HFFc6 (cell line): ENCODE data around the gene UBAC2. TPM values are rescaled to one million over a fixed set of nuclear protein-coding genes. Genes with fewer than 3 reads are reported as not detected.

Experiments
- DNase-seq: peaks from one replicate; pipeline ENCODE4 v3.0.0-alpha.2; 2018
- H3K27ac Mint-ChIP-seq: 2 replicates; pipeline ENCODE4 v1.8.0; 2020; ENCODE audit warnings: mild to moderate bottlenecking, mixed read lengths
- H3K27me3 Mint-ChIP-seq: 2 replicates; pipeline ENCODE4 v1.8.0; 2021; ENCODE audit warnings: mild to moderate bottlenecking, moderate library complexity, mixed read lengths; ENCODE audit not compliant: insufficient read depth
- H3K36me3 Mint-ChIP-seq: 2 replicates; pipeline ENCODE4 v1.8.0; 2021; ENCODE audit warnings: low read depth, mixed read lengths
- H3K4me1 Mint-ChIP-seq: 2 replicates; pipeline ENCODE4 v1.8.0; 2020; ENCODE audit warnings: low read depth, mixed read lengths
- H3K4me3 Mint-ChIP-seq: 2 replicates; pipeline ENCODE4 v1.8.0; 2020; ENCODE audit warnings: mild to moderate bottlenecking, moderate library complexity, mixed read lengths
- H3K9me3 Mint-ChIP-seq: 2 replicates; pipeline ENCODE4 v1.8.0; 2020; ENCODE audit warnings: mild to moderate bottlenecking, mixed read lengths
- CTCF ChIP-seq: fragments of 200-600 bp; sonication (generic); IDR thresholded peaks from 2 replicates; pipeline ENCODE4 v1.5.0; 2021; ENCODE audit warnings: antibody characterized with exemption, mild to moderate bottlenecking
- total RNA-seq, 6 experiments: library from RNA; stranded (reverse); fragmentation: NEBNext Ultra II Directional; extraction: Animal tissue kit (Norgen Biotek cat#: 25700); gene quantifications; 2 replicates in 1 of 6; 3 replicates in 5 of 6; pipeline ENCODE4 v1.2.3, GENCODE V29; 2021

UBAC2 gene
- total RNA-seq, 6 experiments from 2014 or later, result 38.8 to 53.5 (median 46.4) TPM

- no peaks in the 10 kb centered on the region for H3K36me3 Mint-ChIP-seq
These were observed 95.0 kb downstream of the UBAC2 start for GRCh38 chr13:99295488-99296252.

GRCh38 chr13:99296398-99296797 lies 95.7 kb downstream of the UBAC2 start:
- TF ChIP-seq CTCF, result no peak
- H3K27me3 Mint-ChIP-seq, result no peaks in the 10 kb centered on the region

More at GRCh38 chr13:99295488-99296252, 95.0 kb downstream of the UBAC2 start:
- Mint-ChIP-seq H3K9me3 (no peaks in the 10 kb centered on the region), H3K27me3 (no peaks in the 10 kb centered on the region), H3K4me1 (peaks cover 25% of the 10 kb centered on the region), H3K27ac (no peak overlapping the region), H3K4me3 (no peak overlapping the region)
- DNase-seq, result no peak
- TF ChIP-seq CTCF, result no peak

GRCh38 chr13:99297331-99297730 lies 96.7 kb downstream of the UBAC2 start:
- H3K27ac Mint-ChIP-seq, result no peak overlapping the region
- DNase-seq, result no peak
- peaks cover 25% of the 10 kb centered on the region for H3K4me1 Mint-ChIP-seq

More at GRCh38 chr13:99296398-99296797, 95.7 kb downstream of the UBAC2 start:
- Mint-ChIP-seq H3K9me3 (no peaks in the 10 kb centered on the region), H3K36me3 (no peaks in the 10 kb centered on the region), H3K4me1 (peaks cover 25% of the 10 kb centered on the region), H3K27ac (no peak overlapping the region; the same call in 1 of the 2 replicates), H3K4me3 (no peak overlapping the region)
- no peak for DNase-seq

GRCh38 chr13:99298056-99298455 lies 97.4 kb downstream of the UBAC2 start:
- H3K27ac Mint-ChIP-seq, result no peak overlapping the region
- no peak for DNase-seq
- H3K27me3 Mint-ChIP-seq, result no peaks in the 10 kb centered on the region
- peaks cover 25% of the 10 kb centered on the region for H3K4me1 Mint-ChIP-seq
- H3K9me3 Mint-ChIP-seq, result no peaks in the 10 kb centered on the region
- TF ChIP-seq CTCF, result no peak
- H3K36me3 Mint-ChIP-seq, result no peaks in the 10 kb centered on the region
- H3K4me3 Mint-ChIP-seq, result no peak overlapping the region

More at GRCh38 chr13:99297331-99297730, 96.7 kb downstream of the UBAC2 start:
- TF ChIP-seq CTCF, result no peak
- Mint-ChIP-seq H3K4me3 (no peak overlapping the region), H3K9me3 (no peaks in the 10 kb centered on the region), H3K36me3 (no peaks in the 10 kb centered on the region), H3K27me3 (no peaks in the 10 kb centered on the region)

GRCh38 chr13:99299256-99299919 lies 98.7 kb downstream of the UBAC2 start:
- Mint-ChIP-seq H3K9me3 (no peaks in the 10 kb centered on the region), H3K27ac (no peak overlapping the region), H3K27me3 (no peaks in the 10 kb centered on the region; the same call in 1 of the 2 replicates), H3K4me3 (no peak overlapping the region), H3K4me1 (peaks cover 25% of the 10 kb centered on the region), H3K36me3 (no peaks in the 10 kb centered on the region)
- DNase-seq, result no peak
- TF ChIP-seq CTCF, result no peak
